H1 (cell line): Measurements from ENCODE around the gene OSGEPL1. TPM values are rescaled to one million over a fixed set of nuclear protein-coding genes. Genes with fewer than 3 reads are reported as not detected.

ENCODE experiments used
- BCL11A ChIP-seq, 2 experiments: IDR thresholded peaks; one replicate each; pipeline ENCODE4 v1.6.1; 2011; ENCODE audit warnings: low read depth in 2 of 2, low read length in 2 of 2, mild to moderate bottlenecking in 2 of 2
- EP300 ChIP-seq, 2 experiments: IDR thresholded peaks; 1 replicate in 1 of 2; 2 replicates in 1 of 2; pipeline ENCODE4 v1.6.1; 2011 to 2012; ENCODE audit warnings: low read depth in 2 of 2, low read length in 2 of 2, mild to moderate bottlenecking in 2 of 2, borderline replicate concordance in 1 of 2, inconsistent platforms in 1 of 2, moderate library complexity in 1 of 2
- EZH2 ChIP-seq: fragments of 200-600 bp; sonication (generic); IDR thresholded peaks from 2 replicates; pipeline ENCODE4 v1.7.1; 2012; ENCODE audit warnings: low read depth, mild to moderate bottlenecking, moderate library complexity, low read length, inconsistent platforms; ENCODE audit not compliant: severe bottlenecking
- GTF2F1 ChIP-seq: IDR thresholded peaks from 2 replicates; pipeline ENCODE4 v1.6.1; 2012; ENCODE audit warnings: low read depth, low read length, improper control_type of control experiment, borderline replicate concordance
- HDAC2 ChIP-seq, 2 experiments: fragments of 300-600 bp in 1 of 2; sonication (generic) in 1 of 2; IDR thresholded peaks; 2 replicates each; pipeline ENCODE4 v1.6.1; 2011 to 2012; ENCODE audit warnings: low read depth in 2 of 2, low read length in 2 of 2, mild to moderate bottlenecking in 2 of 2, moderate library complexity in 2 of 2, borderline replicate concordance in 1 of 2, inconsistent platforms in 1 of 2
- HDAC6 ChIP-seq: IDR thresholded peaks from one replicate; pipeline ENCODE4 v1.7.1; 2012; ENCODE audit warnings: low read depth, mild to moderate bottlenecking, inconsistent platforms, low read length, moderate library complexity
- POLR2AphosphoS5 ChIP-seq: IDR thresholded peaks from 2 replicates; pipeline ENCODE4 v1.6.1; 2011; ENCODE audit warnings: low read depth, low read length
- RXRA ChIP-seq: IDR thresholded peaks from 2 replicates; pipeline ENCODE4 v1.6.1; 2011; ENCODE audit warnings: low read depth, mild to moderate bottlenecking, low read length, moderate library complexity; ENCODE audit not compliant: insufficient read depth
- SP1 ChIP-seq: IDR thresholded peaks from 2 replicates; pipeline ENCODE4 v1.6.1; 2011; ENCODE audit warnings: low read depth, low read length
- polyA plus RNA-seq, 7 experiments: library from polyadenylated mRNA; depleted of rRNA in 3 of 7; stranded (reverse) in 5 of 7; unstranded in 2 of 7; fragments of >200 nt in 5 of 7; fragments of 200-250 nt in 2 of 7; gene quantifications; 1 replicate in 5 of 7; 2 replicates in 1 of 7; 4 replicates in 1 of 7; pipeline versions ENCODE4 v1.2.1 to v1.2.3, GENCODE V29; 2011 to 2013; ENCODE audit warnings: missing spikeins in 2 of 7, mixed read lengths in 2 of 7
- total RNA-seq: library from RNA; stranded (reverse); fragmentation: NEBNext Ultra II Directional; extraction: Animal tissue kit (Norgen Biotek cat#: 25700); gene quantifications from 2 replicates; pipeline ENCODE4 v1.2.1, GENCODE V29; 2021
- TF ChIP-seq, protein P1 (sequence below): fragments of 300-600 bp; sonication (generic); IDR thresholded peaks from 2 replicates; pipeline ENCODE4 v1.7.1; 2012; ENCODE audit warnings: low read length, moderate library complexity, mild to moderate bottlenecking, inconsistent platforms; ENCODE audit not compliant: insufficient replicate concordance
- TF ChIP-seq, protein P2 (sequence below): IDR thresholded peaks from 2 replicates; pipeline ENCODE4 v1.6.1; 2011; ENCODE audit warnings: low read depth, mild to moderate bottlenecking, low read length; ENCODE audit not compliant: insufficient read depth

Gene OSGEPL1
- total and polyA plus RNA-seq, 2 of the 8 experiments (the other 6 are each of a cell fraction or from before 2014, with no cell fraction given), result 7.1 to 15.7 TPM

DNA sequence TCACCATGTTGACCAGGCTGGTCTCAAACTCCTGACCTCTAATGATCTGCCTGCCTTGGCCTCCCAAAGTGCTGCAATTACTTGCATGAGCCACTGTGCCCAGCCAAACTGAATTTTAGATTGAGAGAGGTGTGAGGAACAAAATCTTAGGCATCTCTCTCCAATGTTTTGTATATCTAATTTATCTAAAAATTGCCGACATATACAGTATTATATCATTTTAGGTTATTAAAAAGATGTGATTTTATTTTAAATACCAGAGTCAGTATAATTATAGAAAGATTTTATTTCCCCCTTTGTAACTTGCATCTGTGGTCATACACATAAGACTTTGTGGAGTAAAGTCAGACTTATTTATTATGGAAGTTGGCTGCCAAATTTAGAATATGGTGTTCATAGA is 31.7 kb upstream of the OSGEPL1 start (continued):
- TF ChIP-seq, protein P1, sequence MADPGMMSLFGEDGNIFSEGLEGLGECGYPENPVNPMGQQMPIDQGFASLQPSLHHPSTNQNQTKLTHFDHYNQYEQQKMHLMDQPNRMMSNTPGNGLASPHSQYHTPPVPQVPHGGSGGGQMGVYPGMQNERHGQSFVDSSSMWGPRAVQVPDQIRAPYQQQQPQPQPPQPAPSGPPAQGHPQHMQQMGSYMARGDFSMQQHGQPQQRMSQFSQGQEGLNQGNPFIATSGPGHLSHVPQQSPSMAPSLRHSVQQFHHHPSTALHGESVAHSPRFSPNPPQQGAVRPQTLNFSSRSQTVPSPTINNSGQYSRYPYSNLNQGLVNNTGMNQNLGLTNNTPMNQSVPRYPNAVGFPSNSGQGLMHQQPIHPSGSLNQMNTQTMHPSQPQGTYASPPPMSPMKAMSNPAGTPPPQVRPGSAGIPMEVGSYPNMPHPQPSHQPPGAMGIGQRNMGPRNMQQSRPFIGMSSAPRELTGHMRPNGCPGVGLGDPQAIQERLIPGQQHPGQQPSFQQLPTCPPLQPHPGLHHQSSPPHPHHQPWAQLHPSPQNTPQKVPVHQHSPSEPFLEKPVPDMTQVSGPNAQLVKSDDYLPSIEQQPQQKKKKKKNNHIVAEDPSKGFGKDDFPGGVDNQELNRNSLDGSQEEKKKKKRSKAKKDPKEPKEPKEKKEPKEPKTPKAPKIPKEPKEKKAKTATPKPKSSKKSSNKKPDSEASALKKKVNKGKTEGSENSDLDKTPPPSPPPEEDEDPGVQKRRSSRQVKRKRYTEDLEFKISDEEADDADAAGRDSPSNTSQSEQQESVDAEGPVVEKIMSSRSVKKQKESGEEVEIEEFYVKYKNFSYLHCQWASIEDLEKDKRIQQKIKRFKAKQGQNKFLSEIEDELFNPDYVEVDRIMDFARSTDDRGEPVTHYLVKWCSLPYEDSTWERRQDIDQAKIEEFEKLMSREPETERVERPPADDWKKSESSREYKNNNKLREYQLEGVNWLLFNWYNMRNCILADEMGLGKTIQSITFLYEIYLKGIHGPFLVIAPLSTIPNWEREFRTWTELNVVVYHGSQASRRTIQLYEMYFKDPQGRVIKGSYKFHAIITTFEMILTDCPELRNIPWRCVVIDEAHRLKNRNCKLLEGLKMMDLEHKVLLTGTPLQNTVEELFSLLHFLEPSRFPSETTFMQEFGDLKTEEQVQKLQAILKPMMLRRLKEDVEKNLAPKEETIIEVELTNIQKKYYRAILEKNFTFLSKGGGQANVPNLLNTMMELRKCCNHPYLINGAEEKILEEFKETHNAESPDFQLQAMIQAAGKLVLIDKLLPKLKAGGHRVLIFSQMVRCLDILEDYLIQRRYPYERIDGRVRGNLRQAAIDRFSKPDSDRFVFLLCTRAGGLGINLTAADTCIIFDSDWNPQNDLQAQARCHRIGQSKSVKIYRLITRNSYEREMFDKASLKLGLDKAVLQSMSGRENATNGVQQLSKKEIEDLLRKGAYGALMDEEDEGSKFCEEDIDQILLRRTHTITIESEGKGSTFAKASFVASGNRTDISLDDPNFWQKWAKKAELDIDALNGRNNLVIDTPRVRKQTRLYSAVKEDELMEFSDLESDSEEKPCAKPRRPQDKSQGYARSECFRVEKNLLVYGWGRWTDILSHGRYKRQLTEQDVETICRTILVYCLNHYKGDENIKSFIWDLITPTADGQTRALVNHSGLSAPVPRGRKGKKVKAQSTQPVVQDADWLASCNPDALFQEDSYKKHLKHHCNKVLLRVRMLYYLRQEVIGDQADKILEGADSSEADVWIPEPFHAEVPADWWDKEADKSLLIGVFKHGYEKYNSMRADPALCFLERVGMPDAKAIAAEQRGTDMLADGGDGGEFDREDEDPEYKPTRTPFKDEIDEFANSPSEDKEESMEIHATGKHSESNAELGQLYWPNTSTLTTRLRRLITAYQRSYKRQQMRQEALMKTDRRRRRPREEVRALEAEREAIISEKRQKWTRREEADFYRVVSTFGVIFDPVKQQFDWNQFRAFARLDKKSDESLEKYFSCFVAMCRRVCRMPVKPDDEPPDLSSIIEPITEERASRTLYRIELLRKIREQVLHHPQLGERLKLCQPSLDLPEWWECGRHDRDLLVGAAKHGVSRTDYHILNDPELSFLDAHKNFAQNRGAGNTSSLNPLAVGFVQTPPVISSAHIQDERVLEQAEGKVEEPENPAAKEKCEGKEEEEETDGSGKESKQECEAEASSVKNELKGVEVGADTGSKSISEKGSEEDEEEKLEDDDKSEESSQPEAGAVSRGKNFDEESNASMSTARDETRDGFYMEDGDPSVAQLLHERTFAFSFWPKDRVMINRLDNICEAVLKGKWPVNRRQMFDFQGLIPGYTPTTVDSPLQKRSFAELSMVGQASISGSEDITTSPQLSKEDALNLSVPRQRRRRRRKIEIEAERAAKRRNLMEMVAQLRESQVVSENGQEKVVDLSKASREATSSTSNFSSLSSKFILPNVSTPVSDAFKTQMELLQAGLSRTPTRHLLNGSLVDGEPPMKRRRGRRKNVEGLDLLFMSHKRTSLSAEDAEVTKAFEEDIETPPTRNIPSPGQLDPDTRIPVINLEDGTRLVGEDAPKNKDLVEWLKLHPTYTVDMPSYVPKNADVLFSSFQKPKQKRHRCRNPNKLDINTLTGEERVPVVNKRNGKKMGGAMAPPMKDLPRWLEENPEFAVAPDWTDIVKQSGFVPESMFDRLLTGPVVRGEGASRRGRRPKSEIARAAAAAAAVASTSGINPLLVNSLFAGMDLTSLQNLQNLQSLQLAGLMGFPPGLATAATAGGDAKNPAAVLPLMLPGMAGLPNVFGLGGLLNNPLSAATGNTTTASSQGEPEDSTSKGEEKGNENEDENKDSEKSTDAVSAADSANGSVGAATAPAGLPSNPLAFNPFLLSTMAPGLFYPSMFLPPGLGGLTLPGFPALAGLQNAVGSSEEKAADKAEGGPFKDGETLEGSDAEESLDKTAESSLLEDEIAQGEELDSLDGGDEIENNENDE, result no peak
- TF ChIP-seq EZH2, result no peak
- TF ChIP-seq POLR2AphosphoS5, result no peak
- no peak for TF ChIP-seq BCL11A (IDR thresholded peaks at IDR 0.05; ENCODE audit: low read depth in 2 of 2, low read length in 2 of 2)
- no peak for TF ChIP-seq EP300 (IDR thresholded peaks at IDR 0.05; ENCODE audit: borderline replicate concordance in 1 of 2, low read depth in 2 of 2, low read length in 2 of 2)
- no peak for TF ChIP-seq HDAC2 (IDR thresholded peaks at IDR 0.05; ENCODE audit: borderline replicate concordance in 1 of 2, low read depth in 2 of 2, low read length in 2 of 2)
- no peak for TF ChIP-seq SP1
- no peak for TF ChIP-seq RXRA
- TF ChIP-seq, protein P2, sequence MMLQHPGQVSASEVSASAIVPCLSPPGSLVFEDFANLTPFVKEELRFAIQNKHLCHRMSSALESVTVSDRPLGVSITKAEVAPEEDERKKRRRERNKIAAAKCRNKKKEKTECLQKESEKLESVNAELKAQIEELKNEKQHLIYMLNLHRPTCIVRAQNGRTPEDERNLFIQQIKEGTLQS, result no peak
- no peak for TF ChIP-seq HDAC6
- TF ChIP-seq GTF2F1, result no peak
